ENCODE data around the gene NEU1.

DNA sequence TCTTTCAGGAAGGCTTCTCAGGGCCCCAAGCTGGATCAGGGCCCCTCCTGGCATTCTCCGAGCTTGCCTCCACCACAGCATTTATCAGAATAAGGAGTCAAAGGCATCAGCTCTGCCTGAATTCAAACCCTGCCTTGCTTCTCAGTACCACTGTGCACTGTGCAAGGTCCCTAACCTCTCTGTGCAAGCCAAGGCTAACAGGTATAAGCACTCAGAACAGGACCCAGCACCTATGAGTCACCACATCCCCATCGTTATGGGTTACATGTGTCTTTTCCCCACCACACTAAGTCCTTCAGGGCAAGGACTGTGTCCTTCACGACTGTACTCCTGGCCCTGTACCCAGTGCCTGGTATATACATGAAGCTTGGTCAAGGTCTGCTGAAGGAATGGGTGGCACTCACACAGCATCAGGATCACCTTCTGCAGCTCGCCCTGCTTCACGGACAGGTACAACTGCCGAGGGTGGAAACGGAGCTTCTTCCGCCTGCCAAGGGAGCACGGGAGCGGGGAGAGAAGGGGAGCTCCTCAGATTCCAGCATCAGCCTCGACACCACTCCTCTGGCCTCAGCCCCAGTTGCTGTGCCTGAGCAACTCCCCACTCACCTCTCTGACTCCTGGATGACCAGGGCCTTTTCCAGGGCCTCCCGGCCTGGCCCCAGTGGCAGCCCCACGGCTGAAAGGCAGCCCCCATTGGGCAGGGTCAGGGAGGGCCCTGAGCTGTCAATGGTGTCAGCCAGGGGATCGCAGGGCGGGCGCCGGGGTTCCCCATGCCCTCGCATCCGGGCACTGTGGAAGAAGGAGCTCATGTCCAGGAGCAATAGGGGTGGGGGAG, 24.8 kb upstream of the NEU1 start:
- no peak for TF ChIP-seq EZH2 (IDR thresholded peaks at IDR 0.05; ENCODE audit: low read length)
- no peak for TF ChIP-seq CTCF (optimal IDR thresholded peaks at IDR 0.05 in 1 of 3, IDR thresholded peaks at IDR 0.05 in 1 of 3, conservative IDR thresholded peaks at IDR 0.05 in 1 of 3; ENCODE audit: extremely low read depth in 1 of 3, insufficient read depth in 2 of 3, low read length in 3 of 3)

All from keratinocyte (primary cell).